Breast epithelium (tissue), 3 donors: Measurements from ENCODE around the gene TLX3.

Source experiments
- CTCF ChIP-seq, 3 donors: fragments of 450-650 bp; IDR thresholded peaks; one replicate each; pipeline ENCODE4 v1.5.1; 2016 to 2017; ENCODE audit warnings: antibody characterized with exemption in 3 of 3, mild to moderate bottlenecking in 3 of 3, moderate library complexity in 3 of 3
- POLR2A ChIP-seq: fragments of 450-650 bp; IDR thresholded peaks from one replicate; pipeline ENCODE4 v1.6.1; 2016; ENCODE audit warnings: antibody characterized with exemption, mild to moderate bottlenecking, moderate library complexity

GRCh38 chr5:171344936-171345608 lies 36.0 kb downstream of the TLX3 start:
- TF ChIP-seq CTCF (IDR thresholded peaks at IDR 0.05): no peak
- TF ChIP-seq POLR2A: no peak
